ENCODE measurements around the gene DACT1. TPM values are rescaled to one million over a fixed set of nuclear protein-coding genes. Genes with fewer than 3 reads are reported as not detected.

Gene DACT1
- polyA plus RNA-seq, 4 donors = 29.2 to 40.3 (median 35.1) TPM

DNA sequence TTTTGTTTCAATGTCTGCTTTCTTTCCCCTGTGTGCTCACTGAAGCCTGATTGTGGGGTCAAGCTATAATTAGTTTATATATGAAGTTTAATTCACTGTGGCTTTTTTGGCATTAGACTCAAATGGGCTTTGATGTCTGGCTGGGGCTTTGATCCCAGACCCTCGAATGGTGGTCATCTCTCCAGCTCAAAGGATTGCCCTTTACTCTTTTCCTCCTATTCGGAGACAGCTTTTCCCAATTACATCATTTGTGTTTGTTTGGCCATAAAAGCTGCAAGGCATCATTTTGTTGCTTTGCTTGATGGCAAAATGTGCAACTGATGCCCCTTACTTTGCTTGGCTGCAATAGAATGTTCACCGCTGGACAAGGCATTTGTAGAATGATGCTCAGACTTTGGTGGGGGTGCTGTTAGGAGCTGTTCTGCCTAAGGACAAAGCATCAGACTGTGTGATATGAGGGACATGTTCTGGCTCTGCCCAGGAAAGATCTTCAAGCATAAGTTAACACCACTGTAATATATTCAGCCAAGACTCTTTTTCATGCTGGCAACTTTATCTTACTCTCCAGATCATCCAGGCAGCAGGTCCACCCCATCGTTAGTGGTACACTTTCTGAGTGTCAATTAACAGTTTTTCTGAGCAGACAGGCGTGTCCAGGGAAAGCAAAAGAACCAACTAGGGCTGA lies 3.2 kb upstream of the DACT1 start:
- DNase-seq (ENCODE audit: low read depth in 4 of 4, low spot score in 3 of 4) = no peak

DNA sequence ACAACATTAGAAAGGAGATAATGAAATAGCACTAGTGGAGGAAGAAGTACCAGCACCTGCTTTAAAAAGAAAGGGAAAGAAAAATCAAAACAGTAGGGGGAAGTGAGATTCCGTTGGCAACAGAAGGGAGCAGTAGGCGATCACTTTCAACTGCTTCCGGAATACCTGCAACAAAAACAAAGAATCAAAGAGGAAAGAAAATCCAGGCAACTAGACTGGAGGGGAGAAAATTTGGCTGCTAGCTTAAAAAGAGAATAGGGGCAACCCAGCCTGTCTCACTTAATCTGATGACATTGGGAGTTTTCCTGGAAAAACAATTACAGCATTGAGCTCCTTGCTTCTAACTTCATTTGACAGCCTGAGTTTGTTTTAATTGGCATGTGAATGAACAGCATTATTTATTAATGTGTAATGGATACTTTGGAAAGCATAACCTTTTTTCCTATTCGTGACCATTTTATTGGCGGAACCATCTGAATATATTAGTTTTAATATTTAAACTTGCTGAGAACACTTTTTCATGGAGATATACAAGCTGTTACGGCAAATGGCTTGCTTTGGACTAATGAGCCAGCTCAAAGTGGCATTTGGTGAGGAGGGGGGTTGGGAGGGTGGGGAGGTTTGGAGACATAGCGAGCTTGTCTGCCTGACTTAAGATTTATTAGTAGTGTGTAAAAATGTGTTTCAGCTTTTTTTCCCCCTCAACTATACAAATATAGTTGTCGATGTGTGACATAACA lies 2.5 kb upstream of the DACT1 start:
- no peak for DNase-seq (ENCODE audit: low read depth in 4 of 4, low spot score in 3 of 4)

GRCh38 chr14:58636129-58636528 lies 1.6 kb upstream of the DACT1 start:
- no peak for DNase-seq (ENCODE audit: low read depth in 4 of 4, low spot score in 3 of 4)

DNA sequence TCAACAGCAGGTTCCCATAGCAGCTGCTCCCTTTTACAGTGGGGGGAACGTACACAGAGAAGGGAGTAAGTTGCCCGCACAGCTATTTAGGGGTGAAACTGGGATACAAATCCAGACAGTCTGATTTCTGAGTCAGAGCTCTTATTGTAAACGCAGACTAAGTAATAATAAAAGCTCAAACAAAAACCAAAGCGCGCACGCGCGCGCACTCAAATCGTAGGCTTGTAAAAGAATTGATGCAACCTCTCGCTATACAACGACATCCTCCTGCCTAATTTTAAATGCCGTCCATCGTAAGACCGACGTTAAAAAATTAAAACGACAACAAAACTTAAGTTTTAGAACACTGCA lies 747 bp upstream of the DACT1 start:
- DNase-seq (ENCODE audit: low read depth in 4 of 4, low spot score in 3 of 4) = peak in 1 of 4 donors; percentile 54

GRCh38 chr14:58638231-58639197 lies 752 bp downstream of the DACT1 start:
- DNase-seq (ENCODE audit: low read depth in 4 of 4, low spot score in 3 of 4) = no peak

DNA sequence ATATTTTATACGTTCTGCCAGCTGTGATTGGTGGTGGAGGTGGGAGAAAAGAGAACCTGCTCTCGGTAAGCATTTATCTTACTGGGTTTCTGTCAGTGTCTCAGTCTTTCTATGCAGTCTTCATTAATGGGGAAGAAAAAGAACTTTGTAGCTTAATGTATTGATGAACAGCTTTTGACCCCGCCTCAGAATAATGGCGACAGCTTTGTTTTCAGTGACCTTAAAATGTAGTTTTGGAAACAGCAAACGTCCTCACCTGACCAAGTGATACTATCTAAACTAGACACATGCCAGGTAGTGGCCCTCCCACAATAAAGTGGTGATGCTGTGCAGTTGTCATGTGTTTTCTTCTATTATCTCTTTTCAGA lies 1.4 kb downstream of the DACT1 start:
- DNase-seq (ENCODE audit: low read depth in 4 of 4, low spot score in 3 of 4) = no peak

DNA sequence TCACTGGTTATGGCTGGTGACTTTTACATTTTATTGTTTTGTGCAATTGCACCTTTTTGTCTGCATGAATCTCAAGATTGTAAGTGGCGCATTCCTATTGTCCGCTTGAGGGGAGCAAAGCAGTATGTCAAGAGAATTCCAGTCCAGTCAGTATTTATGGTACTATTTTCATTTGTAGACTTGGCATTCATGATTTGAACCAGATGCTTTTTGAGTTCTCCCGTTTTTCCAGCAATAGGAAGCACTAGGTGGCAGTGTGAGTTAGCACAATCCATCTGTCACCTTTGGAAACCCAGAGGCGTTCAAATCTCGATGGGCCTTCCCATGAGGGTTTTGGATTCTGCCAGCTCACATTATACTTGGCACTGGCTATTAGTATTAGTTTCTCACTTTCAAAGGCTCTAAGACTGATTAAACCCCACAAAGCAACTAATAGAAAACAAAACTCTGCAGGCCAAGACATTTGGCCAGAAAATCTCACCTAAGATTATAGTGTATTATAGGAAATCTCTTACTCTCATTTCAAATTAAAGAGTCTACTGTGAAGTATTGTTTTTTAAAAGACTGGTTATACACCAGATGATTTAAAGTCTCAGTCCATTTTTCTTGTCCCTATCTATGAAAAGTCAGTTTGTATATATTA lies 2.2 kb downstream of the DACT1 start:
- DNase-seq (ENCODE audit: low read depth in 4 of 4, low spot score in 3 of 4) = peak in 3 of 4 donors; percentile 68 to 77 (median 73)

DNA sequence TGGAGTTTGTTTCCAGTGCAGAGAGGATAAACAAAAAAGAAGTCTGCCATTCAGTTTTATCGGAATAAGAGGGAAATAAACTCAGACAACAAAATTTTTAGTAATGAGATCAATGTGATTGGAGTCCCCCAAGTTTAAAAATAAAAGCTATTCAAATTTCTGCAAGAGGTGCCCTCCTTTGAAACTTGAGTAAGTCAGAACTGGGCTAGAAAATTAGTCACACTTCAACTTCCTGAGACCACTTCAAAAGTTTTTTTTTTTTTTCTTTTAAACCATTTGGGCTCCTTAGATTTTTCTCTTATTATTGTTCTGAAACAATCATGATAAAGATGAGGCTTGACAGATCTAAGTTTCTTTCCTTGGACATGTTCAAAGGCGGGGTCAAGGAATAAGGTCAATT lies 3.2 kb downstream of the DACT1 start:
- DNase-seq (ENCODE audit: low read depth in 4 of 4, low spot score in 3 of 4) = no peak

- DNase-seq (ENCODE audit: low read depth in 4 of 4, low spot score in 3 of 4) = no peak
Measured at GRCh38 chr14:58641509-58641908, 3.7 kb downstream of the DACT1 start.

DNA sequence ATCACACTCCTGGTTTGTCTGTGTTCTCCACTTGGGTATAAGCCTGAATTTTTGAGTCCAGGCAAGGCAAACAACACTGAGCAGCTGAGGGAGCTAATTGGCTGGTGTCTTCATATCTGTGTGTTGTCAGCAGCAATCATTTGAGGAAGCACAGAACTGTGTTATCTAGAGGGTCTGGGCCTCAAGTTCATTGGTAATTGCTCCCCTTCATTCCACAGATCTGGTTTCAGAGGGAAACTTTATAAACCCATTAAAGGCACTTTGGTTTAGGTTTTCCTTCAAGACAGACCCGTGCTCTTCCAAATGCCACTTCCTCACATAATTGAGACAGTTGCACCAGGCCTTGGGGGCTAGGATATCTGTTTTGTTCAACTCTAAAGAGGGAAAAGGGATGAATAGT lies 5.6 kb downstream of the DACT1 start:
- no peak for DNase-seq (ENCODE audit: low read depth in 4 of 4, low spot score in 3 of 4)

GRCh38 chr14:58645641-58646040 lies 7.9 kb downstream of the DACT1 start:
- DNase-seq (ENCODE audit: low read depth in 4 of 4, low spot score in 3 of 4) = no peak

DNA sequence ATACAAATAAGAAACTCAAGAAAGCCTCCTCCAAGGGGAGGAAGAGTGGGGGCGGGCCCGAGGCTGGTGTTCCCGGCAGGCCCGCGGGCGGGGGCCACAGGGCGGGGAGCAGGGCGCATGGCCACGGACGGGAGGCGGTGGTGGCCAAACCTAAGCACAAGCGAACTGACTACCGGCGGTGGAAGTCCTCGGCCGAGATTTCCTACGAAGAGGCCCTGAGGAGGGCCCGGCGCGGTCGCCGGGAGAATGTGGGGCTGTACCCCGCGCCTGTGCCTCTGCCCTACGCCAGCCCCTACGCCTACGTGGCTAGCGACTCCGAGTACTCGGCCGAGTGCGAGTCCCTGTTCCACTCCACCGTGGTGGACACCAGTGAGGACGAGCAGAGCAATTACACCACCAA lies 8.7 kb downstream of the DACT1 start:
- DNase-seq (ENCODE audit: low read depth in 4 of 4, low spot score in 3 of 4) = no peak

- DNase-seq (ENCODE audit: low read depth in 4 of 4, low spot score in 3 of 4) = no peak
Measured at GRCh38 chr14:58647777-58648176, 10.0 kb downstream of the DACT1 start.

GRCh38 chr14:58650857-58651256 lies 13.1 kb downstream of the DACT1 start:
- DNase-seq (ENCODE audit: low read depth in 4 of 4, low spot score in 3 of 4) = no peak

- DNase-seq (ENCODE audit: low read depth in 4 of 4, low spot score in 3 of 4) = no peak
Measured at GRCh38 chr14:58656671-58657411, 19.1 kb downstream of the DACT1 start.

- no peak for DNase-seq (ENCODE audit: low read depth in 4 of 4, low spot score in 3 of 4)
Measured at GRCh38 chr14:58659061-58659460, 21.3 kb downstream of the DACT1 start.

DNA sequence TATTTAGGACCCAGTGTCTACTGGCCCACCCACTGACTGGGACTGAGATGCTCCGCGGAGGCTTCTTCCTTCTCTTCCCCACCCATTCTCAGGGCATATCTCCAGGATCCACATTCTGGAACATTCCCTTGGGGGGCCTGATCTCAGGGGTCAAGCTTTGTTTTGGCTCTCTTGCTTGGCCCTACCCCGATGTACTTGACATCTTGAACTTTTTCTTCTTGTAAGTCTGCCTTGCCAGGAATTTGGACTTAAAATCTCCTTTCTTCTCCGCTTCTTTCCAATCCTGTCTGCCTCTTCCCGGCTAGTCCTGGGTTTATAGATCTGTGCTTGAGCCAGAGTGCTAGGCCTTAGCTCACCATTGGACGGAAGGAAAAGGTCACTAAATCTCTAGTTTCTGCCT lies 22.1 kb downstream of the DACT1 start:
- no peak for DNase-seq (ENCODE audit: low read depth in 4 of 4, low spot score in 3 of 4)

DNA sequence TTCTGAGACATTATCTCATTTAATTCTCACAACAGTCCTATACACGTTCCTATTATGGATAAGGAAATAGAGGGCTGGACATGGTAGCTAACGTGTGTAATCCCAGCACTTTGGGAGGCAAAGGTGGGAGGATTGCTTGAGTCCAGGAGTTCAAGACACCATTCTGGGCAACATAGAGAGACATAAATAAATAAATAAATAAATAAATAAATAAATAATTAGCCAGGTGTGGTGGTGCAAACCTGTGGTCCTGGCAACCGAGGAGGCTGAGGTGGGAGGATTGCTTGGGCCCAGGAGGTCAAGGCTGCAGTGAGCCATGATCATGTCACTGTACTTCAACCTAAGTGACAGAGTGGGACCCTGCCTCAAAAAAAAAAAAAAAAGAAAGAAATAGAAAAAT lies 22.6 kb downstream of the DACT1 start:
- DNase-seq (ENCODE audit: low read depth in 4 of 4, low spot score in 3 of 4) = no peak

GRCh38 chr14:58662018-58662417 lies 24.3 kb downstream of the DACT1 start:
- DNase-seq (ENCODE audit: low read depth in 4 of 4, low spot score in 3 of 4) = no peak

- DNase-seq (ENCODE audit: low read depth in 4 of 4, low spot score in 3 of 4) = no peak
Measured at GRCh38 chr14:58662759-58663158, 25.0 kb downstream of the DACT1 start.

Measured in right renal pelvis (tissue), 4 donors.